ENCODE results near the gene NOX5.

The NOX5 gene

DNA sequence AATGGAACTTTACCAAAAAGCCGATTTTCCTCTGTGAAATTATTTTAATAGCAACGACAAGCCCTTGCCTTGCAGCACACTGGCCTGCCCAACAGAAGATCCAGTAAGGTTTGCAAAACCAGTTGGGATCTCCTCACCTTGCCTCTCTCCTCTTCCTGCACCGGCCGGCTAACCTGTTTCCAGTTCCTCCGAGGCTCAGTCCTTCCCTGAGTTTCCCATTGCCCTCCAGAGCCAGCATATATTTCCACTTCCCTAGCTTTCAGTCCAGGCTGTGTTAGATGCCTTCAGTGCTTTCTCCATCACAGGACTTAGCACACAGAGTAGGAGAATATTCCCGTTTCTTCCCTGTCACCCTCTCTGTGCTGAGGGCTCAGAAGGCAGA is 60.3 kb downstream of the NOX5 start:
- in situ Hi-C loops (cut with MboI; ENCODE audit: low sequenced_read_pairs): no loop called here
- Histone ChIP-seq H3K36me3 (replicated peaks) (no peaks in the 10 kb centered on the region), H3K27me3 (ENCODE audit: low read depth) (no peaks in the 10 kb centered on the region), H3K4me3 (no peak overlapping the region; the same call in 1 of the 2 replicates), H3K9me3 (0 out of 2 replicates have a peak, but pooled peaks cover 4% of the 10 kb centered on the region), H3K4me1 (peaks cover 17% of the 10 kb centered on the region)
- DNase-seq (ENCODE audit: low spot score in 2 of 2): peak in 1 of 2 experiments; percentile 57

- Histone ChIP-seq H3K4me3 (no peak overlapping the region), H3K27me3 (ENCODE audit: low read depth) (no peaks in the 10 kb centered on the region), H3K36me3 (replicated peaks) (no peaks in the 10 kb centered on the region), H3K9me3 (peaks cover 4% of the 10 kb centered on the region; the same call in 1 of the 2 replicates), H3K4me1 (peaks cover 17% of the 10 kb centered on the region)
- DNase-seq (ENCODE audit: low spot score in 2 of 2): no peak
- in situ Hi-C loops (cut with MboI; ENCODE audit: low sequenced_read_pairs): no loop called here
These were observed 60.9 kb downstream of the NOX5 start for GRCh38 chr15:69075440-69075839.

GRCh38 chr15:69076756-69077155 is 62.3 kb downstream of the NOX5 start:
- no peak for DNase-seq (ENCODE audit: low spot score in 2 of 2)
- H3K9me3 ChIP-seq: no peaks in the 10 kb centered on the region; the same call in 1 of the 2 replicates
- no peak overlapping the region for H3K4me3 ChIP-seq
- in situ Hi-C loops (cut with MboI; ENCODE audit: low sequenced_read_pairs): no loop called here
- peaks cover 17% of the 10 kb centered on the region for H3K4me1 ChIP-seq
- H3K27me3 ChIP-seq (ENCODE audit: low read depth): no peaks in the 10 kb centered on the region
- H3K36me3 ChIP-seq (replicated peaks): no peaks in the 10 kb centered on the region

DNA sequence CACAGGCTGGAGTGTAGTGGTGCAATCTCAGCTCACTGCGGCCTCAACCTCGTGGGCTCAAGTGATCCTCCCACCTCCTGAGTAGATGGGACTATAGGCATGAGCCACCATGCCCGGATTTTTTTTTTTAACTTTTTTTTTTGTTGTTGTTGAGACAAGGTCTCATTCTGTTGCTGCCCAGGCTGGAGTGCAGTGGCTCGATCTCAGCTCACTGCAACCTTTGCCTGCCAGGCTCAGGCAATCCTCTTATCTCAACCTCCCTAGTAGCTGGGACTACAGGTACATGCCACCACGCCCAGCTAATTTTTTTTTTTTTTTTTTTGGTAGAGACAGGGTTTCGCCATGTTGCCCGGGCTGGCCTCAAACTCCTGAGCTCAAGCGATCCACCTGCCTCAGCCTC is 64.1 kb downstream of the NOX5 start:
- Histone ChIP-seq H3K36me3 (replicated peaks) (no peaks in the 10 kb centered on the region), H3K4me1 (peaks cover 12% of the 10 kb centered on the region), H3K9me3 (no peaks in the 10 kb centered on the region; the same call in 1 of the 2 replicates), H3K27me3 (ENCODE audit: low read depth) (no peaks in the 10 kb centered on the region), H3K4me3 (no peak overlapping the region)
- in situ Hi-C loops (cut with MboI; ENCODE audit: low sequenced_read_pairs): no loop called here
- DNase-seq (ENCODE audit: low spot score in 2 of 2): no peak

GRCh38 chr15:69080295-69081248 is 66.1 kb downstream of the NOX5 start:
- H3K27me3 ChIP-seq (ENCODE audit: low read depth): no peaks in the 10 kb centered on the region
- H3K4me3 ChIP-seq: no peak overlapping the region
- in situ Hi-C loops (cut with MboI; ENCODE audit: low sequenced_read_pairs): no loop called here
- H3K9me3 ChIP-seq: no peaks in the 10 kb centered on the region; the same call in 1 of the 2 replicates
- no peaks in the 10 kb centered on the region for H3K36me3 ChIP-seq (replicated peaks)
- DNase-seq (ENCODE audit: low spot score in 2 of 2): no peak
- H3K4me1 ChIP-seq: no peaks in the 10 kb centered on the region

- Histone ChIP-seq H3K4me3 (no peak overlapping the region), H3K27me3 (ENCODE audit: low read depth) (no peaks in the 10 kb centered on the region), H3K36me3 (replicated peaks) (no peaks in the 10 kb centered on the region), H3K9me3 (no peaks in the 10 kb centered on the region; the same call in 1 of the 2 replicates), H3K4me1 (0 out of 2 replicates have a peak, but pooled peaks cover 2% of the 10 kb centered on the region)
- DNase-seq (ENCODE audit: low spot score in 2 of 2): no peak
- in situ Hi-C loops (cut with MboI; ENCODE audit: low sequenced_read_pairs): no loop called here
These were observed 67.0 kb downstream of the NOX5 start for GRCh38 chr15:69081310-69082004.

DNA sequence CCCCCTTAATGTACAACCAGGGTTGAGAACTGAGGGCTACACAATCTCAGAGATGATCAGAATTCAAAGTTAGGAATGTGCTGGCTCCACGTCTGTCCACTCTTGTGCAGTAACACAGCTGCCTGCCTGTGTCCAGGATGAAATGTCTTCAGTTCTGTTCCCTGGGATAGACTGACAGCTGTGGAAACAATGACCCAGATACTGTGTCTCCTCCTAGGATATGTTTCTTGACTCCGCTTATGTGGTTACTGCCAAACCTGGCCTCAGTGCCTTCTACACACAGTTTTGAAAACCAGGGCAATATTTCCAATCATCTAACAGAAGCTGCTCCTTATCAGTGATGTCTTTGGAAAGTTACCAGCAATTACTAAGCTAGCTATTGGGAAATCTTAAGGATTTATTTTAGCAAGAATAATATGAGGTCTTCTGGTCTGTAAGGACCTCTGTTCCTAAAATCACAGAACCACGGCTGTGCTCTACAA is 67.6 kb downstream of the NOX5 start:
- H3K4me3 ChIP-seq: no peak overlapping the region
- H3K4me1 ChIP-seq: 0 out of 2 replicates have a peak, but pooled peaks cover 2% of the 10 kb centered on the region
- H3K36me3 ChIP-seq (replicated peaks): no peaks in the 10 kb centered on the region
- H3K9me3 ChIP-seq: no peaks in the 10 kb centered on the region; the same call in 1 of the 2 replicates
- DNase-seq (ENCODE audit: low spot score in 2 of 2): no peak
- in situ Hi-C loops (cut with MboI; ENCODE audit: low sequenced_read_pairs): no loop called here
- no peaks in the 10 kb centered on the region for H3K27me3 ChIP-seq (ENCODE audit: low read depth)

GRCh38 chr15:69082554-69082953 is 68.1 kb downstream of the NOX5 start:
- Histone ChIP-seq H3K4me3 (no peak overlapping the region), H3K9me3 (no peaks in the 10 kb centered on the region; the same call in 1 of the 2 replicates), H3K4me1 (0 out of 2 replicates have a peak, but pooled peaks cover 2% of the 10 kb centered on the region), H3K27me3 (ENCODE audit: low read depth) (no peaks in the 10 kb centered on the region), H3K36me3 (replicated peaks) (no peaks in the 10 kb centered on the region)
- in situ Hi-C loops (cut with MboI; ENCODE audit: low sequenced_read_pairs): no loop called here
- no peak for DNase-seq (ENCODE audit: low spot score in 2 of 2)

GRCh38 chr15:69084404-69085030 is 70.0 kb downstream of the NOX5 start:
- H3K9me3 ChIP-seq: no peaks in the 10 kb centered on the region; the same call in 1 of the 2 replicates
- in situ Hi-C loops (cut with MboI; ENCODE audit: low sequenced_read_pairs): no loop called here
- H3K4me1 ChIP-seq: 0 out of 2 replicates have a peak, but pooled peaks cover 2% of the 10 kb centered on the region
- no peaks in the 10 kb centered on the region for H3K27me3 ChIP-seq (ENCODE audit: low read depth)
- DNase-seq (ENCODE audit: low spot score in 2 of 2): no peak
- no peak overlapping the region for H3K4me3 ChIP-seq
- H3K36me3 ChIP-seq (replicated peaks): no peaks in the 10 kb centered on the region

GRCh38 chr15:69085325-69086081 is 71.0 kb downstream of the NOX5 start:
- in situ Hi-C loops (cut with MboI; ENCODE audit: low sequenced_read_pairs): no loop called here
- no peak for DNase-seq (ENCODE audit: low spot score in 2 of 2)
- Histone ChIP-seq H3K36me3 (replicated peaks) (no peaks in the 10 kb centered on the region), H3K27me3 (ENCODE audit: low read depth) (no peaks in the 10 kb centered on the region), H3K9me3 (no peaks in the 10 kb centered on the region), H3K4me1 (0 out of 2 replicates have a peak, but pooled peaks cover 2% of the 10 kb centered on the region), H3K4me3 (no peak overlapping the region)

DNA sequence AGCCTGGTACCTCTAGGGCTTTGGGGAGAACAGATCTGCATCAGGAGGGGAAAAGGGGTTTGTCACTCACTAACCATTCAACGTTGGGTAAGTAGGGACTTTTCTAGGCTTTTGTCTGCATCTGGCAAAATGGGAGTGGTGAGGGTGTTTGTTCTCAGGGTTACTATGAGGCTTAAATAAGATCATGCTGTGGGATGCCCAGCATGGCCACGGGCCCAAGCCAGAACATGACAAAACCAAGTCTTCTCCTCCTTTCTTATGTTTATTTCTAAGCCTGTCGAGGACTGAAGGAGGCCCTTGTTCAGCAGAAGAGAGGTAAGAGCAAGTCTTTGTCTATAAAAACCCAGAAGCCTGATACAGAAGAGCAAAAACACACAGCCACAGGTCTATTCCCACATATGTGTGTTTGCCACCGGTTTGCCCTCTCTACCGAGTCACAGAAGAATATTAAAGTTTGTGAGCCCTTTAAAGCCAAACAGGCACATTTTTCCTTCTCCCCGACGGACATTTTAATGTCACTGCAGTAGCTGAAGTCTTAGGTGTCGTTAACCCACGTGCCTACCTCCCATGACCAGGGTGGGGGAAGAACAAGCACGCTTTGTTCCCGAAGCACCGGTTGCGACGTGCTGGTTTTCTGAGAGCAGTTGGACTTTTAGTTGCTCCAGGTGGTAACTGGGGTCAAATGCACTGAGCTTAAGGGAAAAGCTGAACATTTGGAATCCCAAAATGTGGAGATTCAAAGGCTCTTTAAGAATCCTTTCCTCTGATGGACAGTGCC is 72.1 kb downstream of the NOX5 start:
- Histone ChIP-seq H3K4me1 (0 out of 2 replicates have a peak, but pooled peaks cover 2% of the 10 kb centered on the region), H3K36me3 (replicated peaks) (no peaks in the 10 kb centered on the region), H3K27me3 (ENCODE audit: low read depth) (no peaks in the 10 kb centered on the region), H3K4me3 (no peak overlapping the region), H3K9me3 (no peaks in the 10 kb centered on the region)
- in situ Hi-C loops (cut with MboI; ENCODE audit: low sequenced_read_pairs): no loop called here
- DNase-seq (ENCODE audit: low spot score in 2 of 2): peak; percentile 48 to 63

DNA sequence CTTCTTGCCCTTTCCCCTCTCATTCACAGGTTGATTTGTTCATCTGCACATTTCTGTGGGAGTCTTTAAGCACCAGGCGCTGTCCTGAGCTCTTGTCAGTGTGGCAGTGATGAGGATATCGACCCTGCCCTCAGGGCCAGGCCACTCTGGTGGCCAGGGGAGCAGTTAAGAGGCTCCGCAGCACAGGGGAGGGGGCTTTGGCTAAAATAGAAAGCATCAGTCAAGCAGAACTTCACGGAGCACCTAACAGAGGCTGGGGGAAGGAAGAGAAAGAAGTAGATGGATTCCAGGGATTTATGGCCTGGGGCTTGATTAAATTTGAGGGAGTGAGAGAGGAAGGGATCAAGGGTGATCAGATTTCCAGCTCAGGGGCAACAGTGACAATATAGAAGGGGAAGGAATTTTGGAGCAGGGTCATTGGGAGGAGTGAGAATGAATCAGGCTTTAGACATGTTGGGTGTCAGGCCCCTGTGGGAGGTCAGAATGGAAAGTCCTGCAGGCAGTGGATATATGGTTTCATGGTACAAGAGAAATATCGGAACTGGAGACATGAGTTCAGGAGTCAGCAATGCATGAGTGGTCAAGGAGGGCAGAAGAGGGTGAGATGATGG is 73.0 kb downstream of the NOX5 start:
- no peaks in the 10 kb centered on the region for H3K36me3 ChIP-seq (replicated peaks)
- H3K27me3 ChIP-seq (ENCODE audit: low read depth): no peaks in the 10 kb centered on the region; the same call in 1 of the 2 replicates
- H3K9me3 ChIP-seq: no peaks in the 10 kb centered on the region
- in situ Hi-C loops (cut with MboI; ENCODE audit: low sequenced_read_pairs): no loop called here
- 0 out of 2 replicates have a peak, but pooled peaks cover 2% of the 10 kb centered on the region for H3K4me1 ChIP-seq
- no peak for DNase-seq (ENCODE audit: low spot score in 2 of 2)
- no peak overlapping the region for H3K4me3 ChIP-seq

Data from HAP-1 (cell line).